GM23338 (cell line): Measurements from ENCODE around the gene DOCK7. TPM values are rescaled to one million over a fixed set of nuclear protein-coding genes. Genes with fewer than 3 reads are reported as not detected.
A peak's percentile ranks its signal among the peaks of the same experiment; 100 is the strongest.

Experiments used
- ATAC-seq: fragments of 200-7000 bp; cut with Tn5 transposase; 3 replicates; pipeline ENCODE4 v1.9.1; 2020
- DNase-seq: peaks from one replicate; pipeline ENCODE4 v3.0.0-alpha.2; 2015; ENCODE audit warnings: low spot score
- H2AFZ ChIP-seq: fragments of 200-600 bp; sonication (generic); 2 replicates; pipeline ENCODE4 v1.8.0; 2016; ENCODE audit warnings: antibody characterized with exemption, mild to moderate bottlenecking, moderate library complexity
- H3F3A ChIP-seq: fragments of 200-600 bp; sonication (generic); replicated peaks from 2 replicates; pipeline ENCODE4 v1.8.0; 2017; ENCODE audit warnings: antibody characterized with exemption, mixed run types, low read depth
- H3K27ac ChIP-seq: fragments of 200-600 bp; sonication (generic); 2 replicates; pipeline ENCODE4 v1.6.1; 2016; ENCODE audit warnings: low read depth
- H3K27me3 ChIP-seq: fragments of 200-600 bp; sonication (generic); 2 replicates; pipeline ENCODE4 v1.8.0; 2016; ENCODE audit warnings: mild to moderate bottlenecking, mixed run types, moderate library complexity; ENCODE audit not compliant: insufficient read depth
- H3K36me3 ChIP-seq: fragments of 200-600 bp; sonication (generic); 2 replicates; pipeline ENCODE4 v1.8.0; 2016; ENCODE audit warnings: mild to moderate bottlenecking; ENCODE audit not compliant: insufficient read depth
- H3K4me1 ChIP-seq: fragments of 200-600 bp; sonication (generic); 2 replicates; pipeline ENCODE4 v1.8.0; 2016; ENCODE audit warnings: mild to moderate bottlenecking, moderate library complexity; ENCODE audit not compliant: insufficient read depth
- H3K4me2 ChIP-seq: fragments of 200-600 bp; sonication (generic); 2 replicates; pipeline ENCODE4 v1.7.1; 2017; ENCODE audit warnings: mixed run types
- H3K4me3 ChIP-seq: fragments of 200-600 bp; sonication (generic); 2 replicates; pipeline ENCODE4 v1.6.1; 2016; ENCODE audit warnings: mixed run types
- H3K79me2 ChIP-seq: fragments of 200-600 bp; sonication (generic); replicated peaks from 2 replicates; pipeline ENCODE4 v1.8.0; 2017; ENCODE audit warnings: mild to moderate bottlenecking; ENCODE audit not compliant: insufficient read depth
- H3K9me2 ChIP-seq: fragments of 200-600 bp; sonication (generic); 2 replicates; pipeline ENCODE4 v1.8.0; 2017; ENCODE audit not compliant: insufficient read depth
- H4K20me1 ChIP-seq: fragments of 200-600 bp; sonication (generic); replicated peaks from 2 replicates; pipeline ENCODE4 v1.8.0; 2017; ENCODE audit warnings: mild to moderate bottlenecking; ENCODE audit not compliant: insufficient read depth
- H3K27ac Mint-ChIP-seq: 2 replicates; pipeline ENCODE4 v1.8.0; 2020; ENCODE audit warnings: inconsistent platforms, mild to moderate bottlenecking, moderate library complexity, mixed read lengths
- H3K27me3 Mint-ChIP-seq: 3 replicates; pipeline ENCODE4 v1.8.0; 2022; ENCODE audit warnings: low read depth, mild to moderate bottlenecking, moderate library complexity, mixed read lengths, inconsistent platforms; ENCODE audit not compliant: insufficient read depth, poor library complexity
- H3K36me3 Mint-ChIP-seq: 3 replicates; pipeline ENCODE4 v1.8.0; 2021; ENCODE audit warnings: low read depth, mild to moderate bottlenecking, inconsistent platforms, moderate library complexity, mixed read lengths
- H3K4me1 Mint-ChIP-seq: 3 replicates; pipeline ENCODE4 v1.8.0; 2020; ENCODE audit warnings: mild to moderate bottlenecking, inconsistent platforms, mixed read lengths
- H3K4me3 Mint-ChIP-seq: 3 replicates; pipeline ENCODE4 v1.8.0; 2021; ENCODE audit warnings: moderate library complexity, mild to moderate bottlenecking, inconsistent platforms, mixed read lengths
- H3K9me3 Mint-ChIP-seq: 3 replicates; pipeline ENCODE4 v1.8.0; 2020; ENCODE audit warnings: moderate library complexity, mild to moderate bottlenecking, inconsistent platforms, mixed read lengths
- EZH2 ChIP-seq: fragments of 200-600 bp; sonication (generic); IDR thresholded peaks from one replicate; pipeline ENCODE4 v1.8.0; 2017; ENCODE audit warnings: antibody characterized with exemption, mild to moderate bottlenecking, low read depth; ENCODE audit not compliant: unreplicated experiment
- JUNB ChIP-seq: IDR thresholded peaks from one replicate; pipeline ENCODE4 v1.6.1; 2016; ENCODE audit warnings: antibody characterized with exemption; ENCODE audit not compliant: unreplicated experiment
- NANOG ChIP-seq: IDR thresholded peaks from 2 replicates; pipeline ENCODE4 v1.6.1; 2016; ENCODE audit warnings: antibody characterized with exemption, borderline replicate concordance
- POLR2AphosphoS5 ChIP-seq: IDR thresholded peaks from 2 replicates; pipeline ENCODE4 v1.6.1; 2016; ENCODE audit warnings: antibody characterized with exemption, low read depth
- polyA plus RNA-seq: library from polyadenylated mRNA; unstranded; fragments of >200 nt; fragmentation: Nextera tagmentation; extraction: Ambion mirVana; gene quantifications from 2 replicates; pipeline ENCODE4 v1.2.1, GENCODE V29; 2016
- total RNA-seq: library from RNA; depleted of rRNA; stranded (reverse); fragments of >200 nt; shearing (Covaris generic); gene quantifications from 2 replicates; pipeline ENCODE4 v1.2.3, GENCODE V29; 2014
- TF ChIP-seq, protein P1 (sequence below), 2 experiments: fragments of 200-600 bp in 1 of 2; sonication (generic) in 1 of 2; conservative IDR thresholded peaks; 2 replicates each; pipeline versions ENCODE4 v1.5.1 to v1.6.1; 2016 to 2017; ENCODE audit warnings: antibody characterized with exemption in 2 of 2, low read depth in 2 of 2, mild to moderate bottlenecking in 2 of 2, moderate library complexity in 1 of 2
- TF ChIP-seq, protein P2 (sequence below): IDR thresholded peaks from one replicate; pipeline ENCODE4 v1.6.1; 2018; ENCODE audit warnings: antibody characterized with exemption; ENCODE audit not compliant: unreplicated experiment
- TF ChIP-seq, protein P3 (sequence below): IDR thresholded peaks from 2 replicates; pipeline ENCODE4 v1.6.1; 2016; ENCODE audit warnings: antibody characterized with exemption
- TF ChIP-seq, protein P4 (sequence below): fragments of 250-450 bp; sonication (Bioruptor Pico); IDR thresholded peaks from 2 replicates; pipeline ENCODE4 v1.5.0; 2020; ENCODE audit warnings: mild to moderate bottlenecking, moderate library complexity

The DOCK7 gene
- total and polyA plus RNA-seq, 2 experiments from 2014 or later = 20.5 to 37.3 TPM

DNA sequence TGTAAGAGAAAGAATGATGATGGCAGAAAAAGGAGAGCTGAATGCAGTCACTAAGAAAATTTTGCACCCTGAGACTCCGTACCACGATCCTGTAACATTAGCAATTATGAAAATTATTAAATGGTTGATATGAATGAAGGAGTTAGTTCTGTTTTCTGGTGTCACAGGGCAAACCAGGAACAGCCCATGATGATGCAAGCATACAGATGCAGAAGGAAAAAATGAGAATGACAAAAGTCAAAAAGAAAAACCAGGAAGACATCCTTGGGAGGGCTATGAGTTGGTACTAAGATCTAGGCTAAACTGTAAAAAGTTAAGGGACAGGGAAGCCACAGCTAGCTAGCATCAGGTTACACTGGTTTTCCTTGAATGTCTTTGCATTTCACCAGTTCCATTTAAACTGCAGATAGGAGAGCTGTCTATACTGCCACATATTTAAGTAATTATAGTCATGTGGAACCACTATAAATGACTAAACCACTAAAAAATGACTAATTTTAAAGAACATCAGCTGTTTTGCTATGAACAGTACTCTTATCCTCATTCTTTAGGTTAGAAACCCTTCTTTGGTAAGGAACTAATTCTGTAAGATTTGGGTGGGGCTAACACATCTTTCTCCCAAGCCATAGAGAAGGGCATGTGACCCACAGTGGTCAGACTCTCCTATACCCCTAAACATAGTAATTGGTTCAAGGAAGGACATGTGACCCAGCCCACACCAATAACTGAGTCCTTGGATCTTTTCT lies 11.4 kb downstream of the DOCK7 start:
- no peaks in the 10 kb centered on the region for H4K20me1 ChIP-seq
- 0 out of 2 replicates have a peak overlapping the region, but pooled peaks have one; percentile 7 for H3K4me3 ChIP-seq
- H3K27ac ChIP-seq = peak overlapping the region; percentile 11; the same call in 1 of the 2 replicates
- Mint-ChIP-seq H3K27me3 (no peaks in the 10 kb centered on the region), H3K36me3 (peaks cover 2% of the 10 kb centered on the region; the same call in 2 of the 3 replicates), H3K4me1 (peaks cover 30% of the 10 kb centered on the region), H3K9me3 (no peaks in the 10 kb centered on the region; the same call in 2 of the 3 replicates), H3K4me3 (peak overlapping the region; percentile 25), H3K27ac (no peak overlapping the region)
- no peaks in the 10 kb centered on the region for H3K9me2 ChIP-seq
- H3K4me1 ChIP-seq = peaks cover 24% of the 10 kb centered on the region
- H3K79me2 ChIP-seq = peaks cover 72% of the 10 kb centered on the region
- no peak for TF ChIP-seq EZH2
- TF ChIP-seq JUNB = no peak
- DNase-seq (peak; percentile 47), ATAC-seq (peak; percentile 75)
- no peaks in the 10 kb centered on the region for H3F3A ChIP-seq
- peak overlapping the region; percentile 45 for H3K4me2 ChIP-seq
- H3K36me3 ChIP-seq = no peaks in the 10 kb centered on the region
- H3K27me3 ChIP-seq = no peaks in the 10 kb centered on the region
- H2AFZ ChIP-seq = no peak overlapping the region

DNA sequence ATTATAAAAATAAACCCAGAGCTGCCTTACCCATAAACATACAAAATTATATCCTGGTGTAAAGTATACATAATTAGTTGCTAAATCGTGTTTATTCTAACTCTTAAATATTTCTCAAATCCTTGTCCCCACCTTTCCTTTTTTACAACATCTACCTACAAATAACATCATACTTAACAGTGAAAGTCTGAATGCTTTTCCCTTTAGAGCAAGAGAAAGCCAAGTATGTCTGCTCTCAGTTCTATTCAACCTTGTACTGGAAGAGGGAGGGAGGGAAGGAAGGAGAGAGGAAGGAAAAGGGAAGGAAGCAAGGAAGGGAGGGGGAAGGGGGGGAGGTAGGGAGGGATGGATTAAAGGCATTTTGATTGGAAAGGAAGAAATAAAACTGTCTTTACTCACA lies 14.6 kb downstream of the DOCK7 start:
- Mint-ChIP-seq H3K4me1 (peaks cover 36% of the 10 kb centered on the region), H3K27ac (no peak overlapping the region), H3K36me3 (peaks cover 4% of the 10 kb centered on the region; the same call in 2 of the 3 replicates), H3K9me3 (no peaks in the 10 kb centered on the region), H3K27me3 (no peaks in the 10 kb centered on the region), H3K4me3 (no peak overlapping the region)
- Histone ChIP-seq H3K9me2 (no peaks in the 10 kb centered on the region), H3F3A (no peaks in the 10 kb centered on the region), H3K4me3 (no peak overlapping the region), H2AFZ (no peak overlapping the region), H3K27me3 (no peaks in the 10 kb centered on the region), H3K79me2 (peaks cover 70% of the 10 kb centered on the region), H3K36me3 (no peaks in the 10 kb centered on the region), H4K20me1 (no peaks in the 10 kb centered on the region), H3K4me2 (no peak overlapping the region), H3K4me1 (peaks cover 27% of the 10 kb centered on the region), H3K27ac (no peak overlapping the region)
- no peak for DNase-seq
- no peak for ATAC-seq
- TF ChIP-seq, protein P1, sequence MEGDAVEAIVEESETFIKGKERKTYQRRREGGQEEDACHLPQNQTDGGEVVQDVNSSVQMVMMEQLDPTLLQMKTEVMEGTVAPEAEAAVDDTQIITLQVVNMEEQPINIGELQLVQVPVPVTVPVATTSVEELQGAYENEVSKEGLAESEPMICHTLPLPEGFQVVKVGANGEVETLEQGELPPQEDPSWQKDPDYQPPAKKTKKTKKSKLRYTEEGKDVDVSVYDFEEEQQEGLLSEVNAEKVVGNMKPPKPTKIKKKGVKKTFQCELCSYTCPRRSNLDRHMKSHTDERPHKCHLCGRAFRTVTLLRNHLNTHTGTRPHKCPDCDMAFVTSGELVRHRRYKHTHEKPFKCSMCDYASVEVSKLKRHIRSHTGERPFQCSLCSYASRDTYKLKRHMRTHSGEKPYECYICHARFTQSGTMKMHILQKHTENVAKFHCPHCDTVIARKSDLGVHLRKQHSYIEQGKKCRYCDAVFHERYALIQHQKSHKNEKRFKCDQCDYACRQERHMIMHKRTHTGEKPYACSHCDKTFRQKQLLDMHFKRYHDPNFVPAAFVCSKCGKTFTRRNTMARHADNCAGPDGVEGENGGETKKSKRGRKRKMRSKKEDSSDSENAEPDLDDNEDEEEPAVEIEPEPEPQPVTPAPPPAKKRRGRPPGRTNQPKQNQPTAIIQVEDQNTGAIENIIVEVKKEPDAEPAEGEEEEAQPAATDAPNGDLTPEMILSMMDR (conservative IDR thresholded peaks at IDR 0.05; ENCODE audit: low read depth in 2 of 2) = no peak
- TF ChIP-seq, protein P2, sequence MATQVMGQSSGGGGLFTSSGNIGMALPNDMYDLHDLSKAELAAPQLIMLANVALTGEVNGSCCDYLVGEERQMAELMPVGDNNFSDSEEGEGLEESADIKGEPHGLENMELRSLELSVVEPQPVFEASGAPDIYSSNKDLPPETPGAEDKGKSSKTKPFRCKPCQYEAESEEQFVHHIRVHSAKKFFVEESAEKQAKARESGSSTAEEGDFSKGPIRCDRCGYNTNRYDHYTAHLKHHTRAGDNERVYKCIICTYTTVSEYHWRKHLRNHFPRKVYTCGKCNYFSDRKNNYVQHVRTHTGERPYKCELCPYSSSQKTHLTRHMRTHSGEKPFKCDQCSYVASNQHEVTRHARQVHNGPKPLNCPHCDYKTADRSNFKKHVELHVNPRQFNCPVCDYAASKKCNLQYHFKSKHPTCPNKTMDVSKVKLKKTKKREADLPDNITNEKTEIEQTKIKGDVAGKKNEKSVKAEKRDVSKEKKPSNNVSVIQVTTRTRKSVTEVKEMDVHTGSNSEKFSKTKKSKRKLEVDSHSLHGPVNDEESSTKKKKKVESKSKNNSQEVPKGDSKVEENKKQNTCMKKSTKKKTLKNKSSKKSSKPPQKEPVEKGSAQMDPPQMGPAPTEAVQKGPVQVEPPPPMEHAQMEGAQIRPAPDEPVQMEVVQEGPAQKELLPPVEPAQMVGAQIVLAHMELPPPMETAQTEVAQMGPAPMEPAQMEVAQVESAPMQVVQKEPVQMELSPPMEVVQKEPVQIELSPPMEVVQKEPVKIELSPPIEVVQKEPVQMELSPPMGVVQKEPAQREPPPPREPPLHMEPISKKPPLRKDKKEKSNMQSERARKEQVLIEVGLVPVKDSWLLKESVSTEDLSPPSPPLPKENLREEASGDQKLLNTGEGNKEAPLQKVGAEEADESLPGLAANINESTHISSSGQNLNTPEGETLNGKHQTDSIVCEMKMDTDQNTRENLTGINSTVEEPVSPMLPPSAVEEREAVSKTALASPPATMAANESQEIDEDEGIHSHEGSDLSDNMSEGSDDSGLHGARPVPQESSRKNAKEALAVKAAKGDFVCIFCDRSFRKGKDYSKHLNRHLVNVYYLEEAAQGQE = no peak
- TF ChIP-seq, protein P3, sequence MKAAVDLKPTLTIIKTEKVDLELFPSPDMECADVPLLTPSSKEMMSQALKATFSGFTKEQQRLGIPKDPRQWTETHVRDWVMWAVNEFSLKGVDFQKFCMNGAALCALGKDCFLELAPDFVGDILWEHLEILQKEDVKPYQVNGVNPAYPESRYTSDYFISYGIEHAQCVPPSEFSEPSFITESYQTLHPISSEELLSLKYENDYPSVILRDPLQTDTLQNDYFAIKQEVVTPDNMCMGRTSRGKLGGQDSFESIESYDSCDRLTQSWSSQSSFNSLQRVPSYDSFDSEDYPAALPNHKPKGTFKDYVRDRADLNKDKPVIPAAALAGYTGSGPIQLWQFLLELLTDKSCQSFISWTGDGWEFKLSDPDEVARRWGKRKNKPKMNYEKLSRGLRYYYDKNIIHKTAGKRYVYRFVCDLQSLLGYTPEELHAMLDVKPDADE = no peak
- TF ChIP-seq EZH2 (no peak), POLR2AphosphoS5 (no peak), NANOG (no peak)
- TF ChIP-seq, protein P4, sequence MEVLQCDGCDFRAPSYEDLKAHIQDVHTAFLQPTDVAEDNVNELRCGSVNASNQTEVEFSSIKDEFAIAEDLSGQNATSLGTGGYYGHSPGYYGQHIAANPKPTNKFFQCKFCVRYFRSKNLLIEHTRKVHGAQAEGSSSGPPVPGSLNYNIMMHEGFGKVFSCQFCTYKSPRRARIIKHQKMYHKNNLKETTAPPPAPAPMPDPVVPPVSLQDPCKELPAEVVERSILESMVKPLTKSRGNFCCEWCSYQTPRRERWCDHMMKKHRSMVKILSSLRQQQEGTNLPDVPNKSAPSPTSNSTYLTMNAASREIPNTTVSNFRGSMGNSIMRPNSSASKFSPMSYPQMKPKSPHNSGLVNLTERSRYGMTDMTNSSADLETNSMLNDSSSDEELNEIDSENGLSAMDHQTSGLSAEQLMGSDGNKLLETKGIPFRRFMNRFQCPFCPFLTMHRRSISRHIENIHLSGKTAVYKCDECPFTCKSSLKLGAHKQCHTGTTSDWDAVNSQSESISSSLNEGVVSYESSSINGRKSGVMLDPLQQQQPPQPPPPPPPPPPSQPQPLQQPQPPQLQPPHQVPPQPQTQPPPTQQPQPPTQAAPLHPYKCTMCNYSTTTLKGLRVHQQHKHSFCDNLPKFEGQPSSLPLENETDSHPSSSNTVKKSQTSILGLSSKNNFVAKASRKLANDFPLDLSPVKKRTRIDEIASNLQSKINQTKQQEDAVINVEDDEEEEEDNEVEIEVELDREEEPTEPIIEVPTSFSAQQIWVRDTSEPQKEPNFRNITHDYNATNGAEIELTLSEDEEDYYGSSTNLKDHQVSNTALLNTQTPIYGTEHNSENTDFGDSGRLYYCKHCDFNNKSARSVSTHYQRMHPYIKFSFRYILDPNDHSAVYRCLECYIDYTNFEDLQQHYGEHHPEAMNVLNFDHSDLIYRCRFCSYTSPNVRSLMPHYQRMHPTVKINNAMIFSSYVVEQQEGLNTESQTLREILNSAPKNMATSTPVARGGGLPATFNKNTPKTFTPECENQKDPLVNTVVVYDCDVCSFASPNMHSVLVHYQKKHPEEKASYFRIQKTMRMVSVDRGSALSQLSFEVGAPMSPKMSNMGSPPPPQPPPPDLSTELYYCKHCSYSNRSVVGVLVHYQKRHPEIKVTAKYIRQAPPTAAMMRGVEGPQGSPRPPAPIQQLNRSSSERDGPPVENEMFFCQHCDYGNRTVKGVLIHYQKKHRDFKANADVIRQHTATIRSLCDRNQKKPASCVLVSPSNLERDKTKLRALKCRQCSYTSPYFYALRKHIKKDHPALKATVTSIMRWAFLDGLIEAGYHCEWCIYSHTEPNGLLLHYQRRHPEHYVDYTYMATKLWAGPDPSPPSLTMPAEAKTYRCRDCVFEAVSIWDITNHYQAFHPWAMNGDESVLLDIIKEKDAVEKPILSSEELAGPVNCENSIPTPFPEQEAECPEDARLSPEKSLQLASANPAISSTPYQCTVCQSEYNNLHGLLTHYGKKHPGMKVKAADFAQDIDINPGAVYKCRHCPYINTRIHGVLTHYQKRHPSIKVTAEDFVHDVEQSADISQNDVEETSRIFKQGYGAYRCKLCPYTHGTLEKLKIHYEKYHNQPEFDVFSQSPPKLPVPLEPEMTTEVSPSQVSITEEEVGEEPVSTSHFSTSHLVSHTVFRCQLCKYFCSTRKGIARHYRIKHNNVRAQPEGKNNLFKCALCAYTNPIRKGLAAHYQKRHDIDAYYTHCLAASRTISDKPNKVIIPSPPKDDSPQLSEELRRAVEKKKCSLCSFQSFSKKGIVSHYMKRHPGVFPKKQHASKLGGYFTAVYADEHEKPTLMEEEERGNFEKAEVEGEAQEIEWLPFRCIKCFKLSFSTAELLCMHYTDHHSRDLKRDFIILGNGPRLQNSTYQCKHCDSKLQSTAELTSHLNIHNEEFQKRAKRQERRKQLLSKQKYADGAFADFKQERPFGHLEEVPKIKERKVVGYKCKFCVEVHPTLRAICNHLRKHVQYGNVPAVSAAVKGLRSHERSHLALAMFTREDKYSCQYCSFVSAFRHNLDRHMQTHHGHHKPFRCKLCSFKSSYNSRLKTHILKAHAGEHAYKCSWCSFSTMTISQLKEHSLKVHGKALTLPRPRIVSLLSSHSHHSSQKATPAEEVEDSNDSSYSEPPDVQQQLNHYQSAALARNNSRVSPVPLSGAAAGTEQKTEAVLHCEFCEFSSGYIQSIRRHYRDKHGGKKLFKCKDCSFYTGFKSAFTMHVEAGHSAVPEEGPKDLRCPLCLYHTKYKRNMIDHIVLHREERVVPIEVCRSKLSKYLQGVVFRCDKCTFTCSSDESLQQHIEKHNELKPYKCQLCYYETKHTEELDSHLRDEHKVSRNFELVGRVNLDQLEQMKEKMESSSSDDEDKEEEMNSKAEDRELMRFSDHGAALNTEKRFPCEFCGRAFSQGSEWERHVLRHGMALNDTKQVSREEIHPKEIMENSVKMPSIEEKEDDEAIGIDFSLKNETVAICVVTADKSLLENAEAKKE (CRISPR knock-in tag) = no peak
